ENCODE data around the gene VAV3. TPM values are rescaled to one million over a fixed set of nuclear protein-coding genes. Genes with fewer than 3 reads are reported as not detected.

The VAV3 gene
- total RNA-seq, 4 donors from 2014 or later, result 1.9 to 5.8 (median 3.0) TPM

DNA sequence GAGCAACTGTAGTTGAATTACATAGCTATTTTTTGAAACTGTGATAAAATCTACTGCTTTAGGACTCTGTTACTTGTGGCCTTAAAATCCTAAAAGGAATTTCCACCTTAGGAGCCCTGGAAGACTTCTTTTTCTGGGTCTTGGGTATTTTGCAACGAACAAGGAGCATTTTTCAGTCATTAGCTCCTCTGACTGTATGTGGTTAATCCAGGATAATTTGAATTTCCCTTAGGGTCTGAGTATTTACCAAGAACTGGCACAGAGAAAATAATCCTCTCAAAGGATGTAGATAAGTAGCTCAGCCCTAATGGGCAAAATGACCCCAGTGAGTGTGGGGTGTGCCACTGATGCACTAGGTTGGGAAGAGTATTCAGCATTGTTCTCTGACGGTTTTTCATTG lies 170.4 kb downstream of the VAV3 start:
- Histone ChIP-seq H3K27me3 (no peaks in the 10 kb centered on the region), H3K9me3 (no peaks in the 10 kb centered on the region), H3K4me3 (no peak overlapping the region), H3K27ac (replicated peaks in 1 of 4) (no peak overlapping the region), H3K4me1 (no peaks in the 10 kb centered on the region), H3K36me3 (no peaks in the 10 kb centered on the region)
- no peak for TF ChIP-seq POLR2AphosphoS5 (IDR thresholded peaks at IDR 0.05)
- TF ChIP-seq, protein P1, sequence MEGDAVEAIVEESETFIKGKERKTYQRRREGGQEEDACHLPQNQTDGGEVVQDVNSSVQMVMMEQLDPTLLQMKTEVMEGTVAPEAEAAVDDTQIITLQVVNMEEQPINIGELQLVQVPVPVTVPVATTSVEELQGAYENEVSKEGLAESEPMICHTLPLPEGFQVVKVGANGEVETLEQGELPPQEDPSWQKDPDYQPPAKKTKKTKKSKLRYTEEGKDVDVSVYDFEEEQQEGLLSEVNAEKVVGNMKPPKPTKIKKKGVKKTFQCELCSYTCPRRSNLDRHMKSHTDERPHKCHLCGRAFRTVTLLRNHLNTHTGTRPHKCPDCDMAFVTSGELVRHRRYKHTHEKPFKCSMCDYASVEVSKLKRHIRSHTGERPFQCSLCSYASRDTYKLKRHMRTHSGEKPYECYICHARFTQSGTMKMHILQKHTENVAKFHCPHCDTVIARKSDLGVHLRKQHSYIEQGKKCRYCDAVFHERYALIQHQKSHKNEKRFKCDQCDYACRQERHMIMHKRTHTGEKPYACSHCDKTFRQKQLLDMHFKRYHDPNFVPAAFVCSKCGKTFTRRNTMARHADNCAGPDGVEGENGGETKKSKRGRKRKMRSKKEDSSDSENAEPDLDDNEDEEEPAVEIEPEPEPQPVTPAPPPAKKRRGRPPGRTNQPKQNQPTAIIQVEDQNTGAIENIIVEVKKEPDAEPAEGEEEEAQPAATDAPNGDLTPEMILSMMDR (IDR thresholded peaks at IDR 0.05), result no peak
- 41% methylated on average over 2 of the region's 2 CpGs for WGBS
- DNase-seq (ENCODE audit: extremely low spot score), result no peak
- intact Hi-C loops (cut with DNase I), result no loop called here

DNA sequence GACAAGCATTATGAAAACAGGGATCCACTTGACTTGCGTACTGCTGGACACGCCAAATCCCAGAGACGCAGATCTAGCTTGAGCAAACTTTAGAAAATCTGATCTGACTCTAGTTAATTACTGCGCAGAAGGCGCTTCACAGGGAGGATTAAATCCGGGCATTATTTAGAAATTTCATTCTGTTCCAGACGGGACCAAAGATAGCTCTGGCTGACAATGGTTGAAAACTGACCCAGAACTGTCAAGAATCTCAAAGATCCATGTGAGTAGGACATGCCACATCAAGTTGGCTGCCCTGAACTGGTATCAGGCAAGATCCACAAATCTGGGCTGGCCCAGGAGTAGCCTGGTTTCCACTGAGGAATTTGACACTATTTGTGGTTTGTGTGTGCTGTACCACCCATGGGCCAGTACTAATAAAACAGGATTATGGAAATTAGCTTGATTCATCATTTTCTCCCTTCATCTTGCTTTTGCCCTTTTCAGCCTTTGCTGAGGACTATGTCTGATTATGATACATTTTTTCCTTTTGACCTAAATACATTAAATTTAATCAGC lies 171.0 kb downstream of the VAV3 start:
- no peak overlapping the region for H3K4me3 ChIP-seq
- intact Hi-C loops (cut with DNase I), result no loop called here
- no peak for DNase-seq (ENCODE audit: extremely low spot score)
- H3K27me3 ChIP-seq, result no peaks in the 10 kb centered on the region
- TF ChIP-seq, protein P1 (IDR thresholded peaks at IDR 0.05), result no peak
- TF ChIP-seq POLR2A (IDR thresholded peaks at IDR 0.05; ENCODE audit: low read depth) (no peak), POLR2AphosphoS5 (IDR thresholded peaks at IDR 0.05) (no peak), EP300 (IDR thresholded peaks at IDR 0.05) (no peak)
- H3K36me3 ChIP-seq, result no peaks in the 10 kb centered on the region
- no peak overlapping the region for H3K27ac ChIP-seq (replicated peaks in 1 of 4)
- H3K9me3 ChIP-seq, result no peaks in the 10 kb centered on the region
- H3K4me1 ChIP-seq, result peaks cover 0 to under 1% (median 0%) of the 10 kb centered on the region in 4 donors
- 92% methylated on average over 7 of the region's 7 CpGs for WGBS

DNA sequence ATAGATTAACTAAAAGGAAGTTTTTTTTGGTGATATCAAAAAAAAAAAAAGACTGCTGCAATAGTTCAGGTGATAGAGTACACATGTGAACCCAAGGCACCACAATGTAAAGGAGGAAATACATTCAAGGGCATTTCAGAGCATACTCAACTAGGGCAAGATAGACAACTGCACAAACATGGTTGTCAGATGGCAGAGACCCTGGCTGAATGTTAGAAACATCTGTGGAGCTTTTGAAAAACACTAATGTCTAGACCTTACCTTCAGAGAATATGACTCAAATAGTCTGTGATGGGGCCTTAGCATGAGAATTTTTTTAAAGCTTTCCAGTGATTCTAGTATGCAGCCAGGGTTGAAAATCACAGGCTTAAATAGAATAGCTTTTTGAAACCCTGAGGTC lies 173.6 kb downstream of the VAV3 start:
- no peaks in the 10 kb centered on the region for H3K27me3 ChIP-seq
- no peak overlapping the region for H3K4me3 ChIP-seq
- H3K4me1 ChIP-seq, result peaks cover 0 to 11% (median 5%) of the 10 kb centered on the region in 4 donors
- no peak for TF ChIP-seq POLR2A (IDR thresholded peaks at IDR 0.05; ENCODE audit: low read depth)
- no peak for TF ChIP-seq POLR2AphosphoS5 (IDR thresholded peaks at IDR 0.05)
- TF ChIP-seq, protein P1 (IDR thresholded peaks at IDR 0.05), result no peak
- no peak overlapping the region for H3K27ac ChIP-seq (replicated peaks in 1 of 4)
- no peak for DNase-seq (ENCODE audit: extremely low spot score)
- intact Hi-C loops (cut with DNase I), result no loop called here
- no peaks in the 10 kb centered on the region for H3K9me3 ChIP-seq
- no peaks in the 10 kb centered on the region for H3K36me3 ChIP-seq

DNA sequence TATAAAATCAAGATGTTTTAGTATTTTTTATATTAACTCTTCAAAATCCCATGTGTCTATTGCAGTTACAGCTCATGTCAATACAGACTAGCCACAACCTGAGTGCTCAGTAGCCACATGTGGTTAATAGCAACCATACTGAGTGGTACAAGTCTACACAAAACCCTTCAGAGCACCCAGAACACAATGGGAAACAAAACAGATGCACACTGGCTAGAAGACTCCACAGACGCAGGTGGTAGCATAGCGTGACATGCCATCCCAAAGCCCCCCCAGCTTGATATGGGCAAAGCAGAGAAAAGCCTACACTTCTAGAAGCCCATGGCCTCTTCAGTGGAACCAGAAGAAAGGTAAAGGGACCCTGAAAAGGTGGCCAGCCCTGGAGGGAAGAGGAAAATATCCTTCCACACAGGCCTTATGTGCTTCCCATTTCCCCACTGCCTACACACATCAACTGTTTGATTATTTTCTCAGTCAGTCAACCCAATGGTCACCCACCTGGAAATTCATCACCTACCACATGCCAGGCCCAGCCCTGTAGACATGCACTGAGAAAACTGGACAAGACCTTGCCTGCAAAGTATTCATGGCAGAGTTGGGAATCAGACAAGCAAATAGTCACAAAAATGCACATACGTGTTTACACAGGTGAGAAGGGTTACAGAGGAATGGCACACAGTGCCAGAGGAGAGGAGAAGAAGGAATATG lies 175.0 kb downstream of the VAV3 start:
- Histone ChIP-seq H3K4me1 (peaks cover 0 to 23% (median 8%) of the 10 kb centered on the region in 4 donors), H3K27me3 (no peaks in the 10 kb centered on the region), H3K9me3 (no peaks in the 10 kb centered on the region), H3K4me3 (no peak overlapping the region), H3K27ac (replicated peaks in 1 of 4) (no peak overlapping the region), H3K36me3 (no peaks in the 10 kb centered on the region)
- intact Hi-C loops (cut with DNase I), result no loop called here
- TF ChIP-seq POLR2AphosphoS5 (IDR thresholded peaks at IDR 0.05) (no peak), POLR2A (IDR thresholded peaks at IDR 0.05; ENCODE audit: low read depth) (no peak), EP300 (IDR thresholded peaks at IDR 0.05) (no peak)
- TF ChIP-seq, protein P1 (IDR thresholded peaks at IDR 0.05), result no peak
- 92% methylated on average over 3 of the region's 3 CpGs for WGBS
- DNase-seq (ENCODE audit: extremely low spot score), result no peak
